IPS DF 6.9 (cell line): ENCODE results near the gene MAGI2.

Source experiments
- DNase-seq: peaks from one replicate; pipeline ENCODE4 v3.0.0-alpha.2; 2013; ENCODE audit warnings: low read depth, low spot score
- H3K27ac ChIP-seq: one replicate; pipeline ENCODE4 v1.5.1; 2013; ENCODE audit warnings: low read length, control low read depth
- H3K27me3 ChIP-seq: 2 replicates; pipeline ENCODE4 v1.6.1; 2013; ENCODE audit warnings: mild to moderate bottlenecking, low read length; ENCODE audit not compliant: control insufficient read depth, insufficient read depth
- H3K36me3 ChIP-seq: 2 replicates; pipeline ENCODE4 v1.6.1; 2013; ENCODE audit warnings: low read length; ENCODE audit not compliant: control insufficient read depth, insufficient read depth
- H3K4me1 ChIP-seq: 2 replicates; pipeline ENCODE4 v1.6.1; 2013; ENCODE audit warnings: low read length; ENCODE audit not compliant: control insufficient read depth, insufficient read depth
- H3K4me3 ChIP-seq: 2 replicates; pipeline ENCODE4 v1.5.1; 2013; ENCODE audit warnings: mild to moderate bottlenecking, low read length
- H3K9me3 ChIP-seq: 2 replicates; pipeline ENCODE4 v1.6.1; 2013; ENCODE audit warnings: low read length, inconsistent platforms; ENCODE audit not compliant: control insufficient read depth, insufficient read depth
- WGBS: extraction: QIAGEN DNeasy Blood & Tissue Kit; methylation state at CpG from one replicate; pipeline ENCODE4 v1.1.7; 2013; ENCODE audit warnings: mixed read lengths, missing lambda C conversion rate; ENCODE audit not compliant: insufficient read length, insufficient coverage; 5-methylcytosine and 5-hydroxymethylcytosine counted together

MAGI2 gene

GRCh38 chr7:78437118-78437517, 1016.3 kb downstream of the MAGI2 start:
- Histone ChIP-seq H3K27me3 (no peaks in the 10 kb centered on the region), H3K4me1 (no peaks in the 10 kb centered on the region), H3K9me3 (no peaks in the 10 kb centered on the region), H3K36me3 (no peaks in the 10 kb centered on the region), H3K27ac (no peak overlapping the region), H3K4me3 (no peak overlapping the region)
- no peak for DNase-seq
- WGBS: no CpG with 5 or more reads among the region's 5 CpGs

- Histone ChIP-seq H3K4me3 (no peak overlapping the region), H3K4me1 (no peaks in the 10 kb centered on the region), H3K36me3 (no peaks in the 10 kb centered on the region), H3K27ac (no peak overlapping the region), H3K27me3 (no peaks in the 10 kb centered on the region), H3K9me3 (no peaks in the 10 kb centered on the region)
- DNase-seq: no peak
- WGBS: no CpG with 5 or more reads among the region's 4 CpGs
Measured at GRCh38 chr7:78435355-78435754, 1018.1 kb downstream of the MAGI2 start.

GRCh38 chr7:78434281-78434680, 1019.2 kb downstream of the MAGI2 start:
- DNase-seq: peak; percentile 11

GRCh38 chr7:78433421-78433820, 1020.0 kb downstream of the MAGI2 start:
- Histone ChIP-seq H3K4me3 (no peak overlapping the region), H3K9me3 (no peaks in the 10 kb centered on the region), H3K4me1 (no peaks in the 10 kb centered on the region), H3K36me3 (no peaks in the 10 kb centered on the region), H3K27ac (no peak overlapping the region), H3K27me3 (no peaks in the 10 kb centered on the region)
- no peak for DNase-seq
- WGBS: 100% methylated on average over 2 of the region's 3 CpGs

More at GRCh38 chr7:78434281-78434680, 1019.2 kb downstream of the MAGI2 start:
- no peaks in the 10 kb centered on the region for H3K9me3 ChIP-seq
- H3K36me3 ChIP-seq: no peaks in the 10 kb centered on the region
- no peaks in the 10 kb centered on the region for H3K4me1 ChIP-seq
- no peak overlapping the region for H3K27ac ChIP-seq
- no CpG with 5 or more reads among the region's 1 CpG for WGBS
- no peaks in the 10 kb centered on the region for H3K27me3 ChIP-seq
- H3K4me3 ChIP-seq: no peak overlapping the region

GRCh38 chr7:78429878-78430277, 1023.6 kb downstream of the MAGI2 start:
- Histone ChIP-seq H3K9me3 (no peaks in the 10 kb centered on the region), H3K4me3 (no peak overlapping the region), H3K27me3 (no peaks in the 10 kb centered on the region), H3K27ac (no peak overlapping the region), H3K4me1 (no peaks in the 10 kb centered on the region), H3K36me3 (no peaks in the 10 kb centered on the region)
- WGBS: no CpG with 5 or more reads among the region's 1 CpG
- DNase-seq: no peak

- H3K4me1 ChIP-seq: no peaks in the 10 kb centered on the region
- no peak overlapping the region for H3K4me3 ChIP-seq
- no peaks in the 10 kb centered on the region for H3K36me3 ChIP-seq
- H3K27me3 ChIP-seq: no peaks in the 10 kb centered on the region
- no peak overlapping the region for H3K27ac ChIP-seq
- no peaks in the 10 kb centered on the region for H3K9me3 ChIP-seq
- no CpG with 5 or more reads among the region's 1 CpG for WGBS
- DNase-seq: no peak
Measured at GRCh38 chr7:78427209-78427608, 1026.3 kb downstream of the MAGI2 start.

GRCh38 chr7:78420001-78420400, 1033.5 kb downstream of the MAGI2 start:
- no peaks in the 10 kb centered on the region for H3K9me3 ChIP-seq
- H3K27me3 ChIP-seq: no peaks in the 10 kb centered on the region
- H3K27ac ChIP-seq: no peak overlapping the region
- H3K4me1 ChIP-seq: no peaks in the 10 kb centered on the region
- H3K4me3 ChIP-seq: no peak overlapping the region
- no peak for DNase-seq
- no CpG with 5 or more reads among the region's 1 CpG for WGBS
- no peaks in the 10 kb centered on the region for H3K36me3 ChIP-seq

GRCh38 chr7:78417180-78417853, 1036.2 kb downstream of the MAGI2 start:
- Histone ChIP-seq H3K9me3 (no peaks in the 10 kb centered on the region), H3K36me3 (no peaks in the 10 kb centered on the region), H3K4me1 (no peaks in the 10 kb centered on the region), H3K27me3 (no peaks in the 10 kb centered on the region), H3K4me3 (no peak overlapping the region), H3K27ac (no peak overlapping the region)
- DNase-seq: no peak
- WGBS: 100% methylated on average over 1 of the region's 4 CpGs

- WGBS: no CpG with 5 or more reads among the region's 3 CpGs
- Histone ChIP-seq H3K27me3 (no peaks in the 10 kb centered on the region), H3K9me3 (no peaks in the 10 kb centered on the region), H3K4me1 (no peaks in the 10 kb centered on the region), H3K4me3 (no peak overlapping the region), H3K36me3 (no peaks in the 10 kb centered on the region), H3K27ac (no peak overlapping the region)
- no peak for DNase-seq
Measured at GRCh38 chr7:78413568-78413967, 1039.9 kb downstream of the MAGI2 start.

- WGBS: no CpG with 5 or more reads among the region's 3 CpGs
- Histone ChIP-seq H3K4me3 (no peak overlapping the region), H3K36me3 (no peaks in the 10 kb centered on the region), H3K4me1 (no peaks in the 10 kb centered on the region), H3K27me3 (no peaks in the 10 kb centered on the region), H3K9me3 (no peaks in the 10 kb centered on the region), H3K27ac (no peak overlapping the region)
- no peak for DNase-seq
Measured at GRCh38 chr7:78412216-78412858, 1041.1 kb downstream of the MAGI2 start.

- H3K27me3 ChIP-seq: no peaks in the 10 kb centered on the region
- no peak for DNase-seq
- no peak overlapping the region for H3K4me3 ChIP-seq
- no peaks in the 10 kb centered on the region for H3K9me3 ChIP-seq
- peaks cover 2% of the 10 kb centered on the region for H3K4me1 ChIP-seq
- H3K36me3 ChIP-seq: no peaks in the 10 kb centered on the region
- no peak overlapping the region for H3K27ac ChIP-seq
- WGBS: no CpG with 5 or more reads among the region's 3 CpGs
Measured at GRCh38 chr7:78407031-78407430, 1046.4 kb downstream of the MAGI2 start.
